ENCODE results near the gene RALGPS1.

The RALGPS1 gene

DNA sequence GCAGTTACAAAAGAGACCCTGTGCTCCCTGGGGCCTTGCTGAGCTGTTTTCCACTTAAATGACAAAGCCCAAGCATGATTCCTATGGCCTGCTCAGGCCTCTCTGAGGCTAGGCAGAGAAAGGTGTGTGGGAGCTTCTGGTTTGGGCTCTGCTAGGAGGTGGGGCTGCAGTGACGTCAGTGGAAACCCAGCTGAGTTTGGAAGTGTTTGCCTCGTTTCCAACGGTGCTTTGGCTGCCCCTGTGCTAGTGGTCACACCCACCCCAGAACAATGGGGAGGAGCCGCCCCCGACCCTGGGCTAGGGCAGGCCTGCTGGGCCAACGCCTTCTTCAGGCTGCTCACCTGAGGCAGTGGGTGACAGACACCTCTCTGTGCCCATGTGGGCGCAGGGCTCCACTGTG lies 197.5 kb downstream of the RALGPS1 start:
- no peak overlapping the region for H3K4me3 ChIP-seq (ENCODE audit: low read depth, low read length)
- no peaks in the 10 kb centered on the region for H3K9me3 ChIP-seq (ENCODE audit: control insufficient read depth, low read length)
- H3K27me3 ChIP-seq (ENCODE audit: control insufficient read depth, insufficient read depth, low read length), result no peaks in the 10 kb centered on the region
- H3K4me1 ChIP-seq, result no peaks in the 10 kb centered on the region
- H3K4me2 ChIP-seq (ENCODE audit: low read length), result no peak overlapping the region
- H3K9ac ChIP-seq, result no peak overlapping the region
- no peaks in the 10 kb centered on the region for H3K36me3 ChIP-seq (ENCODE audit: control insufficient read depth, insufficient read depth, low read length)
- no peak overlapping the region for H2AFZ ChIP-seq
- no peak overlapping the region for H3K27ac ChIP-seq
- no peaks in the 10 kb centered on the region for H3K79me2 ChIP-seq
- TF ChIP-seq, protein P1, sequence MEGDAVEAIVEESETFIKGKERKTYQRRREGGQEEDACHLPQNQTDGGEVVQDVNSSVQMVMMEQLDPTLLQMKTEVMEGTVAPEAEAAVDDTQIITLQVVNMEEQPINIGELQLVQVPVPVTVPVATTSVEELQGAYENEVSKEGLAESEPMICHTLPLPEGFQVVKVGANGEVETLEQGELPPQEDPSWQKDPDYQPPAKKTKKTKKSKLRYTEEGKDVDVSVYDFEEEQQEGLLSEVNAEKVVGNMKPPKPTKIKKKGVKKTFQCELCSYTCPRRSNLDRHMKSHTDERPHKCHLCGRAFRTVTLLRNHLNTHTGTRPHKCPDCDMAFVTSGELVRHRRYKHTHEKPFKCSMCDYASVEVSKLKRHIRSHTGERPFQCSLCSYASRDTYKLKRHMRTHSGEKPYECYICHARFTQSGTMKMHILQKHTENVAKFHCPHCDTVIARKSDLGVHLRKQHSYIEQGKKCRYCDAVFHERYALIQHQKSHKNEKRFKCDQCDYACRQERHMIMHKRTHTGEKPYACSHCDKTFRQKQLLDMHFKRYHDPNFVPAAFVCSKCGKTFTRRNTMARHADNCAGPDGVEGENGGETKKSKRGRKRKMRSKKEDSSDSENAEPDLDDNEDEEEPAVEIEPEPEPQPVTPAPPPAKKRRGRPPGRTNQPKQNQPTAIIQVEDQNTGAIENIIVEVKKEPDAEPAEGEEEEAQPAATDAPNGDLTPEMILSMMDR (IDR thresholded peaks at IDR 0.05), result no peak

DNA sequence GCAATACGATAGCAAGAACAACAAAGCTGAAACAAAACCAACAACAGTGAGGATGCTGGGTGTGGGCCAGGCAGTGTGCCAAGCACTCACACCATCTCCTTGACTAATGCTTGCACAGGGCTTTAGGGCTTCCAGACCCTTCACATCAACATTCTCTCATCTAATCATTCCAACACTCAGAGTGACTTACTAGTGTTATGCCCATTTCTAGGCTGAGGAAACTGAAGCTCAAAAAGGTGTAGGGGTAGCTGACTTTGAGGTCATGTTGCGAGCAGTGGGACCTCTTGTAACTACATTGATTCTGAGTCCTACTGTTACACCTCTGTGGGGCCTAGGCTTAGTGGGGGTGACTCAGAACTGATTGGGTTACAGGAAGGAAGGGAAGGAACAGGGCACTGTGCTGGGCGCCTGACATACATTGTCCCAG lies 198.2 kb downstream of the RALGPS1 start:
- H2AFZ ChIP-seq, result no peak overlapping the region
- no peak overlapping the region for H3K27ac ChIP-seq
- no peaks in the 10 kb centered on the region for H3K27me3 ChIP-seq (ENCODE audit: control insufficient read depth, insufficient read depth, low read length)
- no peak overlapping the region for H3K4me3 ChIP-seq (ENCODE audit: low read depth, low read length)
- no peaks in the 10 kb centered on the region for H3K4me1 ChIP-seq
- H3K4me2 ChIP-seq (ENCODE audit: low read length), result no peak overlapping the region
- no peaks in the 10 kb centered on the region for H3K36me3 ChIP-seq (ENCODE audit: control insufficient read depth, insufficient read depth, low read length)
- H3K9ac ChIP-seq, result no peak overlapping the region
- TF ChIP-seq, protein P1 (IDR thresholded peaks at IDR 0.05), result no peak
- H3K79me2 ChIP-seq, result no peaks in the 10 kb centered on the region
- no peaks in the 10 kb centered on the region for H3K9me3 ChIP-seq (ENCODE audit: control insufficient read depth, low read length)

DNA sequence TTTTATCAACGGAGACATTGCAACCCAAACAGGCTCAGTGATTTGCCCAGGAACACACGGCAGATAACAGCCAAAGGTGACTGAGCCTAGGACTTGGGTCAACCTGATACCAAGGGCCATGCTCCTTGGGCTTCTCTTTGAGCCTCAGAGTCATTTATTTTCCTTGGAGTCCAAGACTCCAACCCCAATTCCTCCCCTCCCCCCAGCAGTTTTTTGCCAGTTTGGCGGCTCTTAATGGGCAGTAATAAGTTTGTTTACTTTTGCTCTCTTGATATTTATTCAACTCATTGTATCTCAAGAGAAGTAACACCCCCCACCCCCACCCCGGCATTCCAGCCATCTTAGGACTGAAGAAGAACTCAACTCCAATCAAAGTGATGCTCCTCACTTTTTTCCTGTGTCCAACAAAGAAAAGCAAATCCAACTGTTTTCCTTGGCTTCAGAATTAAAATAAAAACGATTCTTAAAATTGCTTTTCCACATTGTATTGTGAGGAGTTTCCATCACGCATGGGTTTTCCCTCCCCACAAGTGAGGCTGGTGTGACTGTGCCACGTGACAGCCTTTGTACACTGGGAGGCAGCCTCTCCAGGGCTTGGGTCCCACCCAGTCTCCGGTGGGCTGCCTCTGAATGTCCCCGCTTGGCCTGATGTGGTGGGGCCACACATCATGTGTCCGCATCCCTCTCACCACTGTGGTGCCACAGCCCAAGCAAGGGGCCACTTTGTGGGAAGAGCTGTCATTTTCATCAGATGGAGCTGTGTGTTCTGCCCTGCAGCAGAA lies 198.8 kb downstream of the RALGPS1 start:
- no peak overlapping the region for H2AFZ ChIP-seq
- H3K4me3 ChIP-seq (ENCODE audit: low read depth, low read length), result no peak overlapping the region
- TF ChIP-seq, protein P1 (IDR thresholded peaks at IDR 0.05), result no peak
- H3K27ac ChIP-seq, result no peak overlapping the region
- H3K9ac ChIP-seq, result no peak overlapping the region
- no peaks in the 10 kb centered on the region for H3K27me3 ChIP-seq (ENCODE audit: control insufficient read depth, insufficient read depth, low read length)
- no peaks in the 10 kb centered on the region for H3K9me3 ChIP-seq (ENCODE audit: control insufficient read depth, low read length)
- no peaks in the 10 kb centered on the region for H3K79me2 ChIP-seq
- H3K4me1 ChIP-seq, result no peaks in the 10 kb centered on the region
- no peak overlapping the region for H3K4me2 ChIP-seq (ENCODE audit: low read length)
- H3K36me3 ChIP-seq (ENCODE audit: control insufficient read depth, insufficient read depth, low read length), result no peaks in the 10 kb centered on the region

DNA sequence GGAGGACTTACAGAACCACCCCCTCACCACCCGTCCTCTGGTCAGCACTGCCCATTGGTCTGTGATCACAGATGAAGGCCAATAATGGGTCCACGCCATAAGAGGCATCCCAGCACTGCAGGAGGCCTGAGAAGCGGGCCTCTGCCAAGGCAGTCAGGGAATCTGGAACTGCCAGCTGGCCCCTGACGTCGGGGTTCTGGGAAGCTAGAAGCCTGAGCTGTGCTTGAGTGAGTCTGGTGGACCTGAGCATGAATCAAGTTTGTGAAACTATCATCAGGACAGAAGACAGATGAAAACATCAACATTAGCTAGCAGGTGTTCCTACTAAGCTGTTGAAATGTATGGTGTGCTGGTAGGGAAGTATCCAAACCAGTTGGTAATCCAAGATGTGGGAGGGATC lies 200.0 kb downstream of the RALGPS1 start:
- H2AFZ ChIP-seq, result no peak overlapping the region
- H3K79me2 ChIP-seq, result no peaks in the 10 kb centered on the region
- TF ChIP-seq, protein P1 (IDR thresholded peaks at IDR 0.05), result no peak
- no peaks in the 10 kb centered on the region for H3K27me3 ChIP-seq (ENCODE audit: control insufficient read depth, insufficient read depth, low read length)
- no peaks in the 10 kb centered on the region for H3K36me3 ChIP-seq (ENCODE audit: control insufficient read depth, insufficient read depth, low read length)
- no peak overlapping the region for H3K4me3 ChIP-seq (ENCODE audit: low read depth, low read length)
- no peak overlapping the region for H3K9ac ChIP-seq
- no peaks in the 10 kb centered on the region for H3K4me1 ChIP-seq
- H3K9me3 ChIP-seq (ENCODE audit: control insufficient read depth, low read length), result no peaks in the 10 kb centered on the region
- H3K4me2 ChIP-seq (ENCODE audit: low read length), result no peak overlapping the region
- no peak overlapping the region for H3K27ac ChIP-seq

Data from parathyroid adenoma (tissue), 2 donors.